Measurements from ENCODE around the gene SIGLECL1.

SIGLECL1 gene

GRCh38 chr19:51263808-51264207 is 12.9 kb downstream of the SIGLECL1 start:
- no peaks in the 10 kb centered on the region for H3K79me2 ChIP-seq
- TF ChIP-seq, protein P1, sequence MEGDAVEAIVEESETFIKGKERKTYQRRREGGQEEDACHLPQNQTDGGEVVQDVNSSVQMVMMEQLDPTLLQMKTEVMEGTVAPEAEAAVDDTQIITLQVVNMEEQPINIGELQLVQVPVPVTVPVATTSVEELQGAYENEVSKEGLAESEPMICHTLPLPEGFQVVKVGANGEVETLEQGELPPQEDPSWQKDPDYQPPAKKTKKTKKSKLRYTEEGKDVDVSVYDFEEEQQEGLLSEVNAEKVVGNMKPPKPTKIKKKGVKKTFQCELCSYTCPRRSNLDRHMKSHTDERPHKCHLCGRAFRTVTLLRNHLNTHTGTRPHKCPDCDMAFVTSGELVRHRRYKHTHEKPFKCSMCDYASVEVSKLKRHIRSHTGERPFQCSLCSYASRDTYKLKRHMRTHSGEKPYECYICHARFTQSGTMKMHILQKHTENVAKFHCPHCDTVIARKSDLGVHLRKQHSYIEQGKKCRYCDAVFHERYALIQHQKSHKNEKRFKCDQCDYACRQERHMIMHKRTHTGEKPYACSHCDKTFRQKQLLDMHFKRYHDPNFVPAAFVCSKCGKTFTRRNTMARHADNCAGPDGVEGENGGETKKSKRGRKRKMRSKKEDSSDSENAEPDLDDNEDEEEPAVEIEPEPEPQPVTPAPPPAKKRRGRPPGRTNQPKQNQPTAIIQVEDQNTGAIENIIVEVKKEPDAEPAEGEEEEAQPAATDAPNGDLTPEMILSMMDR (IDR thresholded peaks at IDR 0.05) = no peak
- H3K27me3 ChIP-seq (ENCODE audit: control insufficient read depth, insufficient read depth, low read length) = no peaks in the 10 kb centered on the region
- H3K27ac ChIP-seq = no peak overlapping the region
- H3K9ac ChIP-seq = no peak overlapping the region
- no peaks in the 10 kb centered on the region for H3K36me3 ChIP-seq (ENCODE audit: control insufficient read depth, insufficient read depth, low read length)
- H3K4me3 ChIP-seq (ENCODE audit: low read depth, low read length) = no peak overlapping the region
- H3K9me3 ChIP-seq (ENCODE audit: control insufficient read depth, low read length) = no peaks in the 10 kb centered on the region
- no peak overlapping the region for H2AFZ ChIP-seq
- H3K4me1 ChIP-seq = no peaks in the 10 kb centered on the region
- H3K4me2 ChIP-seq (ENCODE audit: low read length) = no peak overlapping the region

DNA sequence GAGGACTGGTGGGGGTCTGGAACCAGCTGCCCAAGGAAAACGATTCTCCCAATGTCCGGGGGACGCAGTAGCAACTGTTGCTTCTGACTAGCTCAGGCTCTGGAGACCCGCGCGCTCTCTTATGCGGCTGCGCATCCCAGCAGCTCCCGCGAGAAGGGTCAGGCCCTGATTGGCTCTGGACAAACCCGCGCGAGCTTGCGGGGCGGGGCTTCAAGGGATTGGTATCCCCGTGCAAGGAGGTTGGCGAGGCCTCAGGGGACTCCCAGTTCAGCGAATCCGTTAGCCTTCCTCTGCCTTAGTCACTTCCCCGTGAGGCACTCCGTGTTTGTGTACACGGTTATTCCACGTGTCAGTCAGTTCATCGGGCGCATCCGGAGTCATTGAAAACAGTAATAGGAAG is 20.2 kb downstream of the SIGLECL1 start:
- Histone ChIP-seq H3K36me3 (ENCODE audit: control insufficient read depth, insufficient read depth, low read length) (no peaks in the 10 kb centered on the region), H3K79me2 (no peaks in the 10 kb centered on the region), H3K4me2 (ENCODE audit: low read length) (no peak overlapping the region), H3K9ac (no peak overlapping the region), H3K4me1 (peaks cover 6% of the 10 kb centered on the region), H2AFZ (no peak overlapping the region), H3K27me3 (ENCODE audit: control insufficient read depth, insufficient read depth, low read length) (no peaks in the 10 kb centered on the region), H3K27ac (no peak overlapping the region), H3K4me3 (ENCODE audit: low read depth, low read length) (no peak overlapping the region), H3K9me3 (ENCODE audit: control insufficient read depth, low read length) (no peaks in the 10 kb centered on the region)
- TF ChIP-seq, protein P1 (IDR thresholded peaks at IDR 0.05) = no peak

DNA sequence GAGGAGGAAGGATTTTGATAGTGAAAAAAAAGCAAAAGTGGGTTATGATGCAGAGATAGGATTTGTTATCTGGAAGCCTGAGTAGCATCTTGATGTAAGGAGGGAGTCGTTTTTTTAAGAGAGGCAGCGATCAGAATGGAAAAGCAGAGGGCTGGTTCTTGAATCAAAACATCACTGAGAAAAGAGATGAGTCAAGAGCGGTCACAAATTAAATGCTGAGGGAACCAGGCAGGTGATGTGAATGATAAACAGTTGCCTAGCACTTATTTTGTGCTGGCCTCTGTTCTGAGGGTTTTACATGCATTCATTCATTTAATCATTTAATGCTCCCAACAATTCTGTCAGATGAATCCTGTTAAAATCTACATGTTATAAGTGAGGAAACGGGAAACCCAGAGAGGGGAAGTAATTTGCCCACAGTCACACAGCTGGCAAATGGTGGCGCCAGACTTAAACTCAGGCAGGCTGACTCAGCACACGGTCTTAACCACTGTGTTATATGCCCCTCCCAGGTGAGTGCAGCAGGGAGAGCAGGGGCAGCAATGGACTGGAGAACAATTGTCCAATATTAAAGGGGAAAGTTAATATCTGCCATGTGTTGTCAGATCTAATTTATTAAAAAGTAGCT is 21.4 kb downstream of the SIGLECL1 start:
- peaks cover 6% of the 10 kb centered on the region for H3K4me1 ChIP-seq
- no peak overlapping the region for H3K27ac ChIP-seq
- H2AFZ ChIP-seq = no peak overlapping the region
- no peak overlapping the region for H3K9ac ChIP-seq
- H3K36me3 ChIP-seq (ENCODE audit: control insufficient read depth, insufficient read depth, low read length) = no peaks in the 10 kb centered on the region
- H3K4me3 ChIP-seq (ENCODE audit: low read depth, low read length) = no peak overlapping the region
- TF ChIP-seq, protein P1 (IDR thresholded peaks at IDR 0.05) = no peak
- H3K27me3 ChIP-seq (ENCODE audit: control insufficient read depth, insufficient read depth, low read length) = no peaks in the 10 kb centered on the region
- no peaks in the 10 kb centered on the region for H3K9me3 ChIP-seq (ENCODE audit: control insufficient read depth, low read length)
- no peak overlapping the region for H3K4me2 ChIP-seq (ENCODE audit: low read length)
- H3K79me2 ChIP-seq = no peaks in the 10 kb centered on the region

- Histone ChIP-seq H3K9me3 (ENCODE audit: control insufficient read depth, low read length) (no peaks in the 10 kb centered on the region), H3K4me3 (ENCODE audit: low read depth, low read length) (no peak overlapping the region), H3K36me3 (ENCODE audit: control insufficient read depth, insufficient read depth, low read length) (no peaks in the 10 kb centered on the region), H3K27me3 (ENCODE audit: control insufficient read depth, insufficient read depth, low read length) (no peaks in the 10 kb centered on the region), H2AFZ (peak overlapping the region; percentile 58), H3K4me1 (peaks cover 9% of the 10 kb centered on the region), H3K9ac (no peak overlapping the region), H3K79me2 (no peaks in the 10 kb centered on the region), H3K4me2 (ENCODE audit: low read length) (no peak overlapping the region), H3K27ac (no peak overlapping the region)
- TF ChIP-seq, protein P1 (IDR thresholded peaks at IDR 0.05) = no peak
Measured at GRCh38 chr19:51274049-51274770, 23.3 kb downstream of the SIGLECL1 start.
